CD14-positive monocyte (primary cell): ENCODE results near the gene DPY19L3. TPM values are rescaled to one million over a fixed set of nuclear protein-coding genes. Genes with fewer than 3 reads are reported as not detected.

ENCODE experiments used
- DNase-seq, 3 donors: peaks; one replicate each; pipeline ENCODE4 v3.0.0-alpha.2; 2011 to 2022
- H2AFZ ChIP-seq: 2 replicates; pipeline ENCODE4 v1.6.0; 2012; ENCODE audit warnings: mild to moderate bottlenecking, low read depth, low read length, inconsistent platforms; ENCODE audit not compliant: insufficient read depth, poor library complexity, severe bottlenecking
- H3K27ac ChIP-seq, 2 donors: 1 replicate in 1 of 2; 2 replicates in 1 of 2; pipeline ENCODE4 v1.5.1; 2012 to 2013; ENCODE audit warnings: low read length in 2 of 2, control low read depth in 1 of 2, inconsistent platforms in 1 of 2, low read depth in 1 of 2, mild to moderate bottlenecking in 1 of 2
- H3K27me3 ChIP-seq, 2 donors: one replicate each; pipeline versions ENCODE4 v1.6.0 to v1.6.1; 2011 to 2013; ENCODE audit warnings: low read length in 2 of 2; ENCODE audit not compliant: control insufficient read depth in 2 of 2, insufficient read depth in 2 of 2
- H3K36me3 ChIP-seq, 2 donors: replicated peaks in 1 of 2; 1 replicate in 1 of 2; 2 replicates in 1 of 2; pipeline versions ENCODE4 v1.5.1 to v1.6.1; 2012 to 2013; ENCODE audit warnings: low read length in 2 of 2, control low read depth in 1 of 2, inconsistent platforms in 1 of 2, mild to moderate bottlenecking in 1 of 2; ENCODE audit not compliant: insufficient read depth in 2 of 2, control insufficient read depth in 1 of 2
- H3K4me1 ChIP-seq, 2 donors: 1 replicate in 1 of 2; 2 replicates in 1 of 2; pipeline versions ENCODE4 v1.5.1 to v1.6.1; 2012 to 2013; ENCODE audit warnings: low read length in 2 of 2, control low read depth in 1 of 2, inconsistent platforms in 1 of 2, mild to moderate bottlenecking in 1 of 2, moderate library complexity in 1 of 2; ENCODE audit not compliant: insufficient read depth in 2 of 2, control insufficient read depth in 1 of 2
- H3K4me2 ChIP-seq: replicated peaks from 2 replicates; pipeline ENCODE3; 2012; ENCODE audit warnings: low read length, moderate library complexity, mild to moderate bottlenecking; ENCODE audit not compliant: poor library complexity, severe bottlenecking; ENCODE audit errors: extremely low read depth
- H3K4me3 ChIP-seq, 3 experiments: fragments of 200-600 bp in 1 of 3; sonication (generic) in 1 of 3; replicated peaks in 1 of 3; 1 replicate in 2 of 3; 2 replicates in 1 of 3; pipeline ENCODE4 v1.5.1; 2011 to 2013; ENCODE audit warnings: low read length in 3 of 3, mild to moderate bottlenecking in 3 of 3, control low read depth in 2 of 3, low read depth in 2 of 3, inconsistent platforms in 1 of 3, moderate library complexity in 1 of 3
- H3K79me2 ChIP-seq: 2 replicates; pipeline ENCODE4 v1.6.0; 2012; ENCODE audit warnings: mild to moderate bottlenecking, control low read depth, inconsistent platforms, low read length, moderate library complexity; ENCODE audit not compliant: insufficient read depth
- H3K9ac ChIP-seq: 2 replicates; pipeline ENCODE4 v1.6.0; 2017; ENCODE audit warnings: low read length, mild to moderate bottlenecking; ENCODE audit not compliant: insufficient read depth, poor library complexity, severe bottlenecking
- H3K9me3 ChIP-seq, 2 donors: replicated peaks in 1 of 2; 1 replicate in 1 of 2; 2 replicates in 1 of 2; pipeline versions ENCODE4 v1.5.1 to v1.6.1; 2012 to 2013; ENCODE audit warnings: low read length in 2 of 2, control low read depth in 1 of 2; ENCODE audit not compliant: control insufficient read depth in 1 of 2, insufficient read depth in 1 of 2
- H4K20me1 ChIP-seq: 2 replicates; pipeline ENCODE4 v1.6.0; 2012; ENCODE audit warnings: mild to moderate bottlenecking, low read length, control low read depth, moderate library complexity; ENCODE audit not compliant: insufficient read depth
- H3K27ac Mint-ChIP-seq, 7 donors: one replicate each; pipeline ENCODE4 v1.8.0; 2020; ENCODE audit warnings: mild to moderate bottlenecking in 7 of 7, mixed read lengths in 7 of 7, moderate library complexity in 6 of 7, inconsistent platforms in 2 of 7
- H3K27me3 Mint-ChIP-seq, 3 donors: one replicate each; pipeline ENCODE4 v1.8.0; 2021 to 2022; ENCODE audit warnings: low read depth in 3 of 3, mild to moderate bottlenecking in 3 of 3, mixed read lengths in 3 of 3, moderate library complexity in 3 of 3, inconsistent platforms in 1 of 3
- H3K36me3 Mint-ChIP-seq, 2 donors: one replicate each; pipeline ENCODE4 v1.8.0; 2020; ENCODE audit warnings: mixed read lengths in 2 of 2, inconsistent platforms in 1 of 2, mild to moderate bottlenecking in 1 of 2
- H3K4me1 Mint-ChIP-seq: one replicate; pipeline ENCODE4 v1.8.0; 2020; ENCODE audit warnings: mild to moderate bottlenecking, mixed read lengths
- H3K4me3 Mint-ChIP-seq, 2 donors: one replicate each; pipeline ENCODE4 v1.8.0; 2020; ENCODE audit warnings: mild to moderate bottlenecking in 2 of 2, mixed read lengths in 2 of 2, moderate library complexity in 1 of 2
- H3K9me3 Mint-ChIP-seq, 7 donors: one replicate each; pipeline ENCODE4 v1.8.0; 2020 to 2022; ENCODE audit warnings: mixed read lengths in 7 of 7, mild to moderate bottlenecking in 6 of 7, moderate library complexity in 6 of 7, inconsistent platforms in 2 of 7
- CTCF ChIP-seq: fragments of 200-600 bp; IDR thresholded peaks from one replicate; pipeline ENCODE4 v1.8.0; 2022; ENCODE audit warnings: antibody characterized with exemption, mild to moderate bottlenecking
- WGBS: methylation state at CpG from one replicate; pipeline ENCODE4 v1.1.5; 2013; ENCODE audit warnings: missing lambda C conversion rate; ENCODE audit not compliant: insufficient coverage; 5-methylcytosine and 5-hydroxymethylcytosine counted together
- intact Hi-C, 2 donors: fragments of 100-400 bp; cut with micrococcal nuclease; formaldehyde crosslinking; loops; one replicate each; pipeline versions ENCODE4 v1.15.0 to v1.15.1; 2023
- polyA plus RNA-seq, 3 donors: library from polyadenylated mRNA; depleted of rRNA in 1 of 3; unstranded in 2 of 3; stranded (reverse) in 1 of 3; fragments of 300-500 nt in 2 of 3; fragments of >200 nt in 1 of 3; fragmentation: Illumina TruSeq in 2 of 3; gene quantifications; 1 replicate in 2 of 3; 2 replicates in 1 of 3; pipeline ENCODE4 v1.2.3, GENCODE V29; 2012 to 2021

The DPY19L3 gene
- polyA plus RNA-seq, 3 donors: 6.5 to 13.8 (median 7.7) TPM

- no peak for TF ChIP-seq CTCF
- Mint-ChIP-seq H3K9me3 (peaks cover 9 to 30% (median 25%) of the 10 kb centered on the region in 7 donors), H3K27ac (no peak overlapping the region), H3K36me3 (no peaks in the 10 kb centered on the region), H3K27me3 (peaks cover 1 to 4% (median 2%) of the 10 kb centered on the region in 3 donors), H3K4me3 (no peak overlapping the region), H3K4me1 (no peaks in the 10 kb centered on the region)
- Histone ChIP-seq H3K79me2 (no peaks in the 10 kb centered on the region), H3K27ac (no peak overlapping the region), H3K27me3 (no peaks in the 10 kb centered on the region), H3K4me3 (no peak overlapping the region), H3K4me1 (no peaks in the 10 kb centered on the region), H3K9me3 (peaks cover 13 to 32% of the 10 kb centered on the region in 2 donors), H3K36me3 (no peaks in the 10 kb centered on the region), H3K9ac (no peak overlapping the region), H3K4me2 (no peak overlapping the region), H2AFZ (no peak overlapping the region), H4K20me1 (no peaks in the 10 kb centered on the region)
- DNase-seq: no peak
- 36% methylated on average over 3 of the region's 3 CpGs for WGBS
- intact Hi-C loops: no loop called here
Measured at GRCh38 chr19:32532233-32532632, 126.7 kb downstream of the DPY19L3 start.

Other genes with a start within 250 kb of the DPY19L3 start
- under 1 TPM; 0.08 to 0.39 (median 0.10) TPM for gene ZNF507, start 60.2 kb upstream of the DPY19L3 start, polyA plus RNA-seq
- 10 to 100 TPM; 41.4 to 84.5 (median 79.9) TPM for gene PDCD5, start 175.4 kb downstream of the DPY19L3 start, polyA plus RNA-seq